ENCODE measurements around the gene PRDX3. TPM values are rescaled to one million over a fixed set of nuclear protein-coding genes. Genes with fewer than 3 reads are reported as not detected.

PRDX3 gene
- total RNA-seq (2021; fragmentation: NEBNext Ultra II Directional; extraction: Animal tissue kit (Norgen Biotek cat#: 25700)), result 100 to 1,000 TPM; 156 to 183 (median 171) TPM
- long read RNA-seq, transcript PRDX3-201 (7 exons, 1,591 nt), result major isoform, 413 of 439 reads
- long read RNA-seq, partial matches to known transcripts, result 18 of 439 reads
- long read RNA-seq, other reads (novel, unspliced or antisense), result 6 of 439 reads

GRCh38 chr10:119178372-119179119 lies at the start of gene PRDX3:
TSS of gene PRDX3 (minus strand) at chr10:119178812. CDS start at chr10:119178790, 22 bp downstream.
- Mint-ChIP-seq H3K27ac (peak within 1 kb of the TSS; percentile 94), H3K4me1 (ENCODE audit: low read depth) (peaks cover 26% of the 10 kb centered on the region), H3K36me3 (ENCODE audit: low read depth) (peaks cover 12% of the 10 kb centered on the region; the same call in 1 of the 2 replicates), H3K4me3 (peak within 1 kb of the TSS; percentile 96), H3K27me3 (ENCODE audit: insufficient read depth) (no peaks in the 10 kb centered on the region; the same call in 1 of the 2 replicates), H3K9me3 (no peaks in the 10 kb centered on the region)
- DNase-seq, result peak; percentile 81
- peak; percentile 66; the same call in 1 of the 2 replicates for TF ChIP-seq CTCF (IDR thresholded peaks at IDR 0.05)

- Mint-ChIP-seq H3K4me1 (ENCODE audit: low read depth) (no peaks in the 10 kb centered on the region), H3K27ac (no peak overlapping the region), H3K4me3 (no peak overlapping the region), H3K9me3 (no peaks in the 10 kb centered on the region), H3K27me3 (ENCODE audit: insufficient read depth) (no peaks in the 10 kb centered on the region; the same call in 1 of the 2 replicates), H3K36me3 (ENCODE audit: low read depth) (no peaks in the 10 kb centered on the region)
- no peak for TF ChIP-seq CTCF (IDR thresholded peaks at IDR 0.05)
- DNase-seq, result no peak
Measured at GRCh38 chr10:119227825-119228224, 49.2 kb upstream of the PRDX3 start.

- no peak for TF ChIP-seq CTCF (IDR thresholded peaks at IDR 0.05)
- no peaks in the 10 kb centered on the region for H3K36me3 Mint-ChIP-seq (ENCODE audit: low read depth)
- no peak for DNase-seq
- no peaks in the 10 kb centered on the region; the same call in 1 of the 2 replicates for H3K27me3 Mint-ChIP-seq (ENCODE audit: insufficient read depth)
- H3K4me1 Mint-ChIP-seq (ENCODE audit: low read depth), result peaks cover 20% of the 10 kb centered on the region
- no peak overlapping the region for H3K27ac Mint-ChIP-seq
- no peaks in the 10 kb centered on the region for H3K9me3 Mint-ChIP-seq
- H3K4me3 Mint-ChIP-seq, result no peak overlapping the region
Measured at GRCh38 chr10:119225083-119225658, 46.6 kb upstream of the PRDX3 start.

DNA sequence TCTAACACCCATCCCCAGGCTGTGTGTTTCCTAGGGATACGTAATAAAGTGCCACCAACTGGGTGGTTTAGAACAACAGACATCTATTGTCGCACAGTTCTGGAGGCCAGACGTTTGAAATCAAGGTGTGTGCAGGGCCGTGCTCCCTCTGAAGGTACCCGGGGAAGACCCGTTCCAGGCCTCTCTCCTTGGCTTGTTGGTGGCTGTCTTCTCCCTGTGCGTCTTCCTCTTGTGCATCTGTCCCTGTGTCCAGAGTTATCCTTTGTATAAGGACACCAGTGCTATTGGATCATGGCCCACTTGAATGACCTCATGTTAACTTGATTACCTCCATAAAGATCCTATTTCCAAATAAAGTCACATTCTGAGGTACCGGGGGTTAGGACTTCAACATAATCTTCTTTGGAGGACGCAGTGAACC lies 44.4 kb upstream of the PRDX3 start:
- Mint-ChIP-seq H3K4me1 (ENCODE audit: low read depth) (peaks cover 31% of the 10 kb centered on the region), H3K9me3 (no peaks in the 10 kb centered on the region), H3K36me3 (ENCODE audit: low read depth) (no peaks in the 10 kb centered on the region; the same call in 1 of the 2 replicates), H3K4me3 (no peak overlapping the region), H3K27ac (no peak overlapping the region), H3K27me3 (ENCODE audit: insufficient read depth) (no peaks in the 10 kb centered on the region)
- no peak for TF ChIP-seq CTCF (IDR thresholded peaks at IDR 0.05)
- no peak for DNase-seq

DNA sequence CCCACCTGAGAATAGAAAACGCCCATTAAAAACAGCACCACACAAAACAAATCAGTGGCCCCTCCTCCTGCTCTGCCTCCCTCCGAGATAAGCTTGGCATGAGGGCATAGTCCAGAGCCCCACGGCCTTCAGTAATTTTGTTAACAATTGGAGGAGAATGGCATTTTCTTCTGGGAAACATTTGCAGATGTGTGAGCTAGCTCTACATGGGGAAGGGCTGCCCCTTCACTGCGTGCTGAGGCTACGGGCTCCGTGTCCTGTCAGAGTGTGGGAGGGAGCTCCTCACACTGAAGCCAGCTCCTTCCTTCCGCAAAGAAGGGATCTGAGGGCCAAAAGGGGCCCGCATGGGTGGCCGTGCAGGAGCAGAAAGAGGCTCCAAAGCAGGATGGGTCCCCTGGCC lies 43.9 kb upstream of the PRDX3 start:
- Mint-ChIP-seq H3K4me3 (no peak overlapping the region), H3K27ac (no peak overlapping the region), H3K36me3 (ENCODE audit: low read depth) (no peaks in the 10 kb centered on the region; the same call in 1 of the 2 replicates), H3K27me3 (ENCODE audit: insufficient read depth) (no peaks in the 10 kb centered on the region), H3K9me3 (no peaks in the 10 kb centered on the region), H3K4me1 (ENCODE audit: low read depth) (peaks cover 31% of the 10 kb centered on the region)
- no peak for DNase-seq
- TF ChIP-seq CTCF (IDR thresholded peaks at IDR 0.05), result no peak

All from HFFc6 (cell line).